Measurements from ENCODE around the gene LYSET. TPM values are rescaled to one million over a fixed set of nuclear protein-coding genes. Genes with fewer than 3 reads are reported as not detected.
"Not testable (repeated sequence)": the region's sequence is repeated elsewhere in the genome, so short reads cannot be mapped to it uniquely, and the experiment has no call there.

Gene LYSET, protein sequence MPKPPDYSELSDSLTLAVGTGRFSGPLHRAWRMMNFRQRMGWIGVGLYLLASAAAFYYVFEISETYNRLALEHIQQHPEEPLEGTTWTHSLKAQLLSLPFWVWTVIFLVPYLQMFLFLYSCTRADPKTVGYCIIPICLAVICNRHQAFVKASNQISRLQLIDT
- total RNA-seq, result 10 to 100 TPM in 1 of 6 experiments, 1 to 10 TPM in 5; 4.0 to 11.0 (median 7.7) TPM
- long read RNA-seq, partial matches to known transcripts, result 0 of 2 reads
- long read RNA-seq, other reads (novel, unspliced or antisense), result 0 of 2 reads

DNA sequence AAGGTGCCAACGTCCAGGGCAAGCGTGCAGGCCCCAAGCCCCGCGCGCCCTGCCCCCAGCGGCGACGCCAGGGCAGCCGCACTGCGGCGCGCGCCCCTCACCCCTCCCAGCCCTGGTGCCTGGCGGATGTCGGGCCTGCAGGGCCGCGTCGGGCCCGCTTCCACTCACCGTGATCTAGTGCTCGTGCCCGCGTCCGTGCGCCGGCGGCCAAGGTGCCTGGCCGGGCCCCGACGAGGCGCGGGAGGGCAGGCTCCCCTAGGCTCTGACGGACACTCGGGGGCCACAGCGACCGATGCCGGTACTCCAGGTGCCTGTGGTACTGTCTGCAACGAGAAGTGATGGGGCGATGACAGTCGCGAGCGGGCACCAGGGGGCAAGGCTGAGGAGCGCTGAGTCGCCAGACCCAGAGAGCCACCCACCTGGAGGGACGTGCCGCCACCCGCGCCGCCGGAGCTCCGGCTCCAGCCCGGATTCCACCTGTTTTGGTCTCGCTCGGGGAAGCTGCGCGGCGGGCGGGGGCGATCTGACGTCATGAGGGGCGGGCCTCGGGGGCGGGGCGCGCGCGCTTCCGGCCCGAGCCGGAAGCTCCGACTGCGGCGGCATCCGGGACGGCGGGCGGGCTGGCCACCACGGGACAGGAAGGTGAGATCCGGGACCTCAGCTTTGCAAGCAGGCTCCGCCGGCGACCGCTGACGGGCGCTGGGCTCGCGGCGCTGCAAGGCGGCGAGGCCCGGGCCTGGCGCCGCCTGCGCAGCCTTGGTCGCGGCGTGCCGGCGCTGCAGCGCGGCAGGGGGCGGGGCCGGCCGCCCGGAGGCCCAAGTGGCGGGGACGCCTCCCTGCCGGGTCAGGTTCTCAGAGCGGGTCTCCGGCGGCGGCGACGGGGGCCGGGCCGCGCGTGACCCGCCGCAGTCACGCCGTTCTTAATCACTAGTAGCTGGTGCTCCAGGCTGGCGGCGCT, at the start of gene LYSET, which contains the start of gene MOAP1:
Gene LYSET (plus strand): TSS at position 927 of the 958 bp plus-strand sequence. CDS start 89 bp downstream, outside the sequence.
Gene MOAP1 (minus strand): TSS at position 507 of the 958 bp plus-strand sequence. CDS start 655 bp downstream, outside the sequence.
- intact Hi-C loops (cut with DNase I), result no loop called here
- H3K4me1 ChIP-seq, result peaks cover 0 to 10% (median 3%) of the 10 kb centered on the region in 4 donors
- TF ChIP-seq, protein P1, sequence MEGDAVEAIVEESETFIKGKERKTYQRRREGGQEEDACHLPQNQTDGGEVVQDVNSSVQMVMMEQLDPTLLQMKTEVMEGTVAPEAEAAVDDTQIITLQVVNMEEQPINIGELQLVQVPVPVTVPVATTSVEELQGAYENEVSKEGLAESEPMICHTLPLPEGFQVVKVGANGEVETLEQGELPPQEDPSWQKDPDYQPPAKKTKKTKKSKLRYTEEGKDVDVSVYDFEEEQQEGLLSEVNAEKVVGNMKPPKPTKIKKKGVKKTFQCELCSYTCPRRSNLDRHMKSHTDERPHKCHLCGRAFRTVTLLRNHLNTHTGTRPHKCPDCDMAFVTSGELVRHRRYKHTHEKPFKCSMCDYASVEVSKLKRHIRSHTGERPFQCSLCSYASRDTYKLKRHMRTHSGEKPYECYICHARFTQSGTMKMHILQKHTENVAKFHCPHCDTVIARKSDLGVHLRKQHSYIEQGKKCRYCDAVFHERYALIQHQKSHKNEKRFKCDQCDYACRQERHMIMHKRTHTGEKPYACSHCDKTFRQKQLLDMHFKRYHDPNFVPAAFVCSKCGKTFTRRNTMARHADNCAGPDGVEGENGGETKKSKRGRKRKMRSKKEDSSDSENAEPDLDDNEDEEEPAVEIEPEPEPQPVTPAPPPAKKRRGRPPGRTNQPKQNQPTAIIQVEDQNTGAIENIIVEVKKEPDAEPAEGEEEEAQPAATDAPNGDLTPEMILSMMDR (IDR thresholded peaks at IDR 0.05), result peak; percentile 14 to 30 (median 23)
- TF ChIP-seq POLR2A (IDR thresholded peaks at IDR 0.05), result peak; percentile 89
- peak within 1 kb of the TSS; percentile 68 to 98 (median 98) for H3K4me3 ChIP-seq
- H3K36me3 ChIP-seq, result peaks cover 0 to 7% (median 0%) of the 10 kb centered on the region in 4 donors
- DNase-seq (peak; percentile 92 to 94 (median 93)), ATAC-seq (peak; percentile 92 to 95 (median 94))
- peak within 1 kb of the TSS; percentile 88 to 93 (median 92) for H3K27ac ChIP-seq
- WGBS (ENCODE audit: insufficient coverage, low coverage, low lambda C conversion rate, missing lambda C conversion rate), result 3% methylated on average over 6 of the region's 124 CpGs
- H3K9me3 ChIP-seq, result no peaks in the 10 kb centered on the region
- H3K27me3 ChIP-seq, result no peaks in the 10 kb centered on the region

DNA sequence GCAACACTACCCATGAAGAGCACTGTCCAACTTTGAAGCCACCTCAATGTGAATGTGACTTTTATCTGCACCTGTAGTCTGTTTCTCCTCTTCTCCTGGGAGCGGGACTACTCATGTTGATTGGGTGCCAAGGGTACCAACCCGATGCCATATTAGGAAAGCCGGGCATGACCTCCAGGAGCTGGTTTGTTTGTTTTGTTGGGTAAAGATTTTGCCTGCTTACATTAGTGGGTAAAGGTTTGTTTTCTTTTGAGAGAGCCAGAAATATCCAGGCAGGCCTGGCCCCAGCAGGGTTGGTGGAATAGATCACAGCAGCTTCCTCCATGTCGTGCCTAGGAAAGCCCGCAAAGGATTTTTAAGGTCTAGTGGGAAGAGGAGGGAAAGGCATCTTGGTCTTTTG, 49.7 kb upstream of the LYSET start:
- peaks cover 0 to 65% (median 28%) of the 10 kb centered on the region in 4 donors for H3K4me1 ChIP-seq
- H3K36me3 ChIP-seq, result no peaks in the 10 kb centered on the region
- intact Hi-C loops (cut with DNase I), result no loop called here
- no peaks in the 10 kb centered on the region for H3K9me3 ChIP-seq
- 38% methylated on average over 5 of the region's 5 CpGs for WGBS (ENCODE audit: insufficient coverage, low coverage, low lambda C conversion rate, missing lambda C conversion rate)
- ATAC-seq (peak; percentile 72 to 83 (median 75)), DNase-seq (peak; percentile 67 to 91 (median 88))
- TF ChIP-seq POLR2A (IDR thresholded peaks at IDR 0.05), result no peak
- TF ChIP-seq, protein P1 (IDR thresholded peaks at IDR 0.05), result no peak
- H3K4me3 ChIP-seq, result no peak overlapping the region
- H3K27me3 ChIP-seq, result no peaks in the 10 kb centered on the region
- peak overlapping the region; percentile 65 to 97 (median 95) for H3K27ac ChIP-seq

DNA sequence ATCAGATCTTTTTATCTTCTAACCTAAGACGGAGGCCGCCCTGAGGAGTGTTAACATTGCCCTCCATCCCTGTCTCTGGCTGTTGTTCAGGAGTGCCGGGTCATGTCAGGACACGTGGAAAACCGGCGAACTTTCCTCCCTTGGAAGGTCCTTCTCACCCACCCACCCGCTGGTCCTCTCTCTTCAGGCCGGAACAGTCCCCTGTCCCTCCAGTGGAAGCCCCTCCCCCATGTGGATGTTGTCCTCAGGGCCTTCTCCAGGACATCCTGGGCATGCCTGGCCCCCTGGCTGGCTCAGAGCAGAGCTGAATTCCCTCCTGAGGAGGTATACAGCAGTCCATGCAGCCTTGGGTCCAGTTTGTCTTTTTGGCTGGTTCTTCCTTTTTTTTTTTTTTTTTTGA, 49.1 kb upstream of the LYSET start:
- intact Hi-C loops (cut with DNase I), result no loop called here
- DNase-seq (peak in 2 of 3 donors; percentile 67 to 80), ATAC-seq (peak; percentile 1 to 43 (median 34))
- H3K27me3 ChIP-seq, result no peaks in the 10 kb centered on the region
- H3K4me3 ChIP-seq, result no peak overlapping the region
- peak overlapping the region; percentile 65 to 97 (median 95) for H3K27ac ChIP-seq
- 12% methylated on average over 8 of the region's 8 CpGs for WGBS (ENCODE audit: insufficient coverage, low coverage, low lambda C conversion rate, missing lambda C conversion rate)
- no peaks in the 10 kb centered on the region for H3K36me3 ChIP-seq
- TF ChIP-seq POLR2A (IDR thresholded peaks at IDR 0.05), result no peak
- TF ChIP-seq, protein P1 (IDR thresholded peaks at IDR 0.05), result no peak
- H3K4me1 ChIP-seq, result peaks cover 0 to 65% (median 28%) of the 10 kb centered on the region in 4 donors
- no peaks in the 10 kb centered on the region for H3K9me3 ChIP-seq

DNA sequence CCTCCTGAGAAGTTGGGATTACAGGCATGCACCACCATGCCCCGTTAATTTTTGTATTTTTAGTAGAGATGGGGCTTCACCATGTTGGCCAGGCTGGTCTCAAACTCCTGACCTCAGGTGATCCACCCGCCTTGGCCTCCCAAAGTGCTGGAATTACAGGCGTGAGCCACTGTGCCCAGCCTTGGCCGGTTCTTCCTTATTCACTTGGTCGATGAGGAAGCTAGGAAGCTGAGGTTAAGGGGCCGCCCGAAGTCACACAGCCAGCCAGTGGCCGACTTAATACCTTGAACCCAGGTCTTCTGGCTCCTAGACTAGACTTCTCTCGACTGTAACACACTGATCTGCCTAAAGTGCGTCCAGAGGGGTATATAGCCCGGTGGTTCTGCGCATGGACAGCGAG, 48.6 kb upstream of the LYSET start:
- H3K27me3 ChIP-seq; DNase-seq; H3K9me3 ChIP-seq; H3K36me3 ChIP-seq; intact Hi-C loops (cut with DNase I); H3K4me3 ChIP-seq; ATAC-seq: not testable (repeated sequence)
- peaks cover 0 to 65% (median 28%) of the 10 kb centered on the region in 4 donors for H3K4me1 ChIP-seq
- 52% methylated on average over 4 of the region's 13 CpGs for WGBS (ENCODE audit: insufficient coverage, low coverage, low lambda C conversion rate, missing lambda C conversion rate)
- H3K27ac ChIP-seq, result peak overlapping the region in 2 of 3 donors; percentile 95 to 97

Measured in right lobe of liver (tissue), 6 donors.